Left ventricle myocardium inferior (tissue), 1 donor: ENCODE measurements around the gene CLCN1. TPM values are rescaled to one million over a fixed set of nuclear protein-coding genes. Genes with fewer than 3 reads are reported as not detected.

Source experiments
- DNase-seq: peaks from one replicate; pipeline ENCODE4 v3.0.0-alpha.2; 2020
- H3K27ac ChIP-seq: fragments of 200-600 bp; replicated peaks from 2 replicates; pipeline ENCODE4 v1.8.0; 2021
- H3K27me3 ChIP-seq: fragments of 200-600 bp; 2 replicates; pipeline ENCODE4 v1.8.0; 2021; ENCODE audit warnings: low read depth
- H3K36me3 ChIP-seq: fragments of 200-600 bp; 2 replicates; pipeline ENCODE4 v1.8.0; 2021
- H3K4me1 ChIP-seq: fragments of 200-600 bp; 2 replicates; pipeline ENCODE4 v1.8.0; 2021
- H3K4me3 ChIP-seq: fragments of 200-600 bp; 2 replicates; pipeline ENCODE4 v1.8.0; 2021; ENCODE audit warnings: mild to moderate bottlenecking, moderate library complexity
- H3K9me3 ChIP-seq: fragments of 200-600 bp; replicated peaks from 2 replicates; pipeline ENCODE4 v1.8.0; 2021
- intact Hi-C: fragments of 100-400 bp; cut with micrococcal nuclease; formaldehyde crosslinking; loops from one replicate; pipeline ENCODE4 v1.11.0; 2022
- total RNA-seq: library from RNA; stranded (reverse); fragmentation: NEBNext Ultra II Directional; extraction: Animal tissue kit (Norgen Biotek cat#: 25700); gene quantifications from one replicate; pipeline ENCODE4 v1.2.1, GENCODE V29; 2021
- TF ChIP-seq, protein P1 (sequence below): fragments of 200-600 bp; IDR thresholded peaks from 2 replicates; pipeline ENCODE4 v1.8.0; 2021; ENCODE audit warnings: antibody characterized with exemption, mild to moderate bottlenecking, borderline replicate concordance
- donor health status: DM: no; HTN: yes; CAD: no; lungs with severe emphysema.

The CLCN1 gene
- total RNA-seq, 1 donor from 2014 or later = not detected

DNA sequence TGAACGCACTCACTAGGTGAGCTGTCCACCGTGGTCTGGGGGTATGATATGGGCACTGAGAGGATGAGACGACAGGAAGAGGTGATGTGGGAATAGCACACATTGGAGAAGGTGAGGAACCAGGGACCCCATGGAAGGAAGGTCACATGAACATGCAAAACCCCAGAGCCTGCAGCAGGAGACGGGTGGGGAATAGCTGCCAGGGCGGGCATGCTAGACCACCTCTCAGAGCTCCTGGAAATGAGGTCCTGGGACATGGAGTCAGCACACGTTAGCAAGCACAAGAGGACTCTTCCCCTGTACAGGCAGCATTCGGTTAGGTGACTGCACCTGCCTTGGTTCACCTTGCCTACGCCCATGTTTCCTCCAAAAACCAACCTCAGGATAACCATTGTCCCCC, 38.5 kb downstream of the CLCN1 start:
- H3K4me3 ChIP-seq = no peak overlapping the region
- no peak for DNase-seq
- H3K4me1 ChIP-seq = no peaks in the 10 kb centered on the region
- H3K36me3 ChIP-seq = no peaks in the 10 kb centered on the region
- no peaks in the 10 kb centered on the region for H3K9me3 ChIP-seq
- intact Hi-C loops = no loop called here
- H3K27me3 ChIP-seq = peaks cover 73% of the 10 kb centered on the region
- no peak overlapping the region for H3K27ac ChIP-seq
- TF ChIP-seq, protein P1, sequence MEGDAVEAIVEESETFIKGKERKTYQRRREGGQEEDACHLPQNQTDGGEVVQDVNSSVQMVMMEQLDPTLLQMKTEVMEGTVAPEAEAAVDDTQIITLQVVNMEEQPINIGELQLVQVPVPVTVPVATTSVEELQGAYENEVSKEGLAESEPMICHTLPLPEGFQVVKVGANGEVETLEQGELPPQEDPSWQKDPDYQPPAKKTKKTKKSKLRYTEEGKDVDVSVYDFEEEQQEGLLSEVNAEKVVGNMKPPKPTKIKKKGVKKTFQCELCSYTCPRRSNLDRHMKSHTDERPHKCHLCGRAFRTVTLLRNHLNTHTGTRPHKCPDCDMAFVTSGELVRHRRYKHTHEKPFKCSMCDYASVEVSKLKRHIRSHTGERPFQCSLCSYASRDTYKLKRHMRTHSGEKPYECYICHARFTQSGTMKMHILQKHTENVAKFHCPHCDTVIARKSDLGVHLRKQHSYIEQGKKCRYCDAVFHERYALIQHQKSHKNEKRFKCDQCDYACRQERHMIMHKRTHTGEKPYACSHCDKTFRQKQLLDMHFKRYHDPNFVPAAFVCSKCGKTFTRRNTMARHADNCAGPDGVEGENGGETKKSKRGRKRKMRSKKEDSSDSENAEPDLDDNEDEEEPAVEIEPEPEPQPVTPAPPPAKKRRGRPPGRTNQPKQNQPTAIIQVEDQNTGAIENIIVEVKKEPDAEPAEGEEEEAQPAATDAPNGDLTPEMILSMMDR = no peak

DNA sequence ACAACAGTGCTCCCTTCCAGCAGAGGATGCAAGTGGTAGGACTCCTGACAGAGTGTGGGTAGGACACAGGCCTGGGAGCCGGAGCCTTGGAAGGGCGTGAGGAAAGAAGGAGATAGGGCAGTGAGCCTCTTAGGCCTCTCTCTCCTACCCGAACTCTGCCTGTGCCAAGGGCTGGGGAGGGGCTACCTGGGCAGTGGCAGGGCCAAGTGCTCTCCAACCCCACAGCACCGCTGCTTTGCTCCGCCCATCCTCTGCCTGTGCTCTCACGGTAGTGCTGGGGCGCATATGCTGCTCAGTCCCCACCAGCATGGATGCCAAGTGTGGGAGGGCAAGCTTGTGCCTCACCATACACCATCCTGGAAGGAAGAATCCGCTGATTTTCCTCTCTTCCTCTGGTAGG, 39.1 kb downstream of the CLCN1 start:
- TF ChIP-seq, protein P1 = no peak
- no peaks in the 10 kb centered on the region for H3K4me1 ChIP-seq
- H3K9me3 ChIP-seq = no peaks in the 10 kb centered on the region
- intact Hi-C loops = no loop called here
- no peak overlapping the region for H3K4me3 ChIP-seq
- no peak for DNase-seq
- H3K36me3 ChIP-seq = no peaks in the 10 kb centered on the region
- peaks cover 77% of the 10 kb centered on the region for H3K27me3 ChIP-seq
- no peak overlapping the region for H3K27ac ChIP-seq

DNA sequence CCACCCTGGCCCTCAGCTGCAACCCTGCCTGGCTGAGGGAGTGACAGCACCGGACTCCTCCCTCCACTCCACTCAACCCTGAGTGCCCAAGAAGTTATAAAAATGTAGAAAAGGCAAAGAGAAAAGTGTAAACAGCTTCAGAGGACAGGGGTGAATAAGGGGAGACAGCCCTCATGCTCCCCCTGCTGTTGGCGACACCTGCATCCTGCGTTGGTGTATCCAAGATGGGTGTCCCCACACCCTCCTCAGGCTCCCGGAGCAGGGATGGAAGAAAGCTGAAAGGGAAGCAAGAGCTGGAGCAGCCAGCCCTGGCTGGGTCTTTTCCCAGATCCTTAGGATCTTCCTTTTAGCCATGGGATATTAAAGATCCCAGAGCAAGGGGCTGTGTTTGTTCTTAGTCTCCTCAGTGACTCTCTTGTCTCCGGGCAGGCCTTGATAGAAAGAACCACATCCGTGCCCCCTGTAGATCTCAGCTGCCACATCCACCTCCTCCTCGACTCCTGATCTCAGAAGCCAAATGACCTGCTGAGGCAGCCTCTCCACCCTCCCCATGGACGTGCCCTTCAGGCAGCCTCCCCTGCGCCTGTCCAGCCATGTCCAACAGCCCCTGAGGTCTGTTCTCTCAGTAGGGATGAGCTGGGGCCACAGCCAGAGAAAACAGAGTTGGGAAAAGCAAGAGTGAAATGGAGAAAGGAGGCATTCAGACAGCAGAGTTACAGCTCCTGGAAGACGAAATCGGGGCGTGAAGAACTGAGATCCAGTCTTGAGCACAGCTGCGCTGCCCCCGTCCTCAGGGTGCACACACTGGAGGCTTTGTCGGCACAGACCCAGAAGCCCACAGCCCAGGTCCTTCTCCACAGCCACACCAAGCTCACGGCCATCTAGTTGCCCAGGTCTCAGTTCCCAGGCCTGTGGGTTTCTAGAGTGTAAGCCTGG, 39.8 kb downstream of the CLCN1 start:
- Histone ChIP-seq H3K9me3 (no peaks in the 10 kb centered on the region), H3K27ac (no peak overlapping the region), H3K27me3 (peaks cover 77% of the 10 kb centered on the region), H3K4me1 (no peaks in the 10 kb centered on the region), H3K4me3 (no peak overlapping the region), H3K36me3 (no peaks in the 10 kb centered on the region)
- DNase-seq = no peak
- intact Hi-C loops = no loop called here
- TF ChIP-seq, protein P1 = no peak

DNA sequence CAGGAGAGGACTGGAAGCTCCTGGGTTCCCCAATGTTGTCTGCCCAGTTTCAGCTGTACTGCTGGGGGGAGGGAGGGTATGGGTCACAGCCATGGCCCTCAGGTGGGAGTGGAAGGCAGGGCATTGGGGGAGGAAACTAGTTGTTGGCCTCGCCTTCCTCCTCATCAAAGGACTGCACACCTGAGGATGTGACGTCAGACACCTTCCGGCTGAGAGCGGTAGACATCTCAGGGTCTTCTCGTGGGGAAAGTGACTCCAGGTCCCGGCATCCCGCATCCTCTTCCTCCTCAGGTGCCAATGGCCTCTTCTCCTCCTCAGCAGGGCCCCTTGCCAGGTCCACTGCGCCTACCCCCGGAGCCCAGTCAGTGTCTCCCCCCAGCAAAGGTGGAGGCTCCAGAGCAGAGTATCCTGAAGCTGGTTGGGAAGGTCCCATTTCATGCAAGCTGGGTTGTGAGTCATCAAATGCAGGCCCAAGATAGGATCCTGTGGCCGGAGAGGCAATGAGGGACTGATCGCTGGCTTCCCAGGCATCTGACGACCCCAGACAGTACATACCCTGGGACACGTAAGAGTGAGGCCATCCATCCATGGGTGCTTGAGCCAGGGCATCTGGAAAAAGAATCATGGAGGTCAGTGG, 40.6 kb downstream of the CLCN1 start:
- Histone ChIP-seq H3K4me1 (peaks cover 3% of the 10 kb centered on the region), H3K9me3 (no peaks in the 10 kb centered on the region), H3K4me3 (no peak overlapping the region), H3K27ac (no peak overlapping the region), H3K27me3 (peaks cover 77% of the 10 kb centered on the region), H3K36me3 (no peaks in the 10 kb centered on the region)
- intact Hi-C loops = no loop called here
- TF ChIP-seq, protein P1 = no peak
- DNase-seq = no peak

DNA sequence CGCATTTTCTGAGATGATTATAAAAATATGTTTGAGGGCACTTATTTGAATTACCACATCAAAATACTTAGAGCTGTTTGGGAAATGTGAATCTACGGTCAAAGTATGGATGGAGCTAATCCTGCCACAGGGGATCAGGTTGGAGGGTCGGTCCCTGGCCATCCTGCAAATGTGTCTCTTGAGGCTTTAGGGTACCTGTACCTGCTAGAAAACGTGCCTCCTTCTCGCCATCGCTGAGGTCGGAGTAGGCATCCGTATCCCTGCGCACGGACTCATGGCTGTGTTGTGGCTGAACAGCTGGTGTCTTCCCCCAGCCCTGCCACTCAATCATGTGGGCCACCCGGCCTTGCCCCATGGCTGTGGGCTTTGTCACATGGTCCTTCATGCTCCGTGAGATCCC, 42.7 kb downstream of the CLCN1 start:
- Histone ChIP-seq H3K4me1 (peaks cover 19% of the 10 kb centered on the region), H3K27ac (no peak overlapping the region), H3K9me3 (no peaks in the 10 kb centered on the region), H3K27me3 (peaks cover 81% of the 10 kb centered on the region), H3K4me3 (no peak overlapping the region), H3K36me3 (no peaks in the 10 kb centered on the region)
- DNase-seq = no peak
- TF ChIP-seq, protein P1 = no peak
- intact Hi-C loops = no loop called here
